A673 (cell line): ENCODE measurements around the gene MAN1C1. TPM values are rescaled to one million over a fixed set of nuclear protein-coding genes. Genes with fewer than 3 reads are reported as not detected.

Experiments
- BruUV-seq: library from RNA; stranded (reverse); fragments of 400-500 nt; replicated peaks from 2 replicates; lab custom pipeline; 2021; lab: Mats Ljungman, UMichigan
- CTCF ChIA-PET: fragments of 300-600 bp; sonication (Branson Sonifier 250); formaldehyde crosslinking; loops from one replicate; lab custom pipeline; 2022; ENCODE audit warnings: antibody characterized with exemption; lab: Charles Lee
- POLR2A ChIA-PET: fragments of 300-600 bp; sonication (Branson Sonifier 250); formaldehyde crosslinking; loops from one replicate; lab custom pipeline; 2022; ENCODE audit warnings: antibody characterized with exemption; ENCODE audit not compliant: low non-redundant PET; lab: Charles Lee
- DNase-seq: peaks from one replicate; pipeline ENCODE4 v3.0.0-alpha.2; 2015; ENCODE audit warnings: low spot score
- H3K27ac ChIP-seq: fragments of 200-600 bp; sonication (generic); 2 replicates; pipeline ENCODE4 v1.5.1; 2016; ENCODE audit warnings: mixed run types, low read depth, mild to moderate bottlenecking, mixed read lengths, antibody characterized with exemption, low read length; ENCODE audit not compliant: poor library complexity, severe bottlenecking
- H3K27me3 ChIP-seq: fragments of 200-600 bp; sonication (generic); replicated peaks from 2 replicates; pipeline ENCODE4 v1.6.1; 2017; ENCODE audit warnings: mixed run types, low read depth, mild to moderate bottlenecking, mixed read lengths, antibody characterized with exemption, low read length; ENCODE audit not compliant: insufficient read depth, poor library complexity
- H3K36me3 ChIP-seq: fragments of 200-600 bp; sonication (generic); 2 replicates; pipeline ENCODE4 v1.6.1; 2016; ENCODE audit warnings: mixed run types, mild to moderate bottlenecking, mixed read lengths, antibody characterized with exemption, low read length; ENCODE audit not compliant: insufficient read depth, poor library complexity, severe bottlenecking
- H3K4me1 ChIP-seq: fragments of 200-600 bp; sonication (generic); 2 replicates; pipeline ENCODE4 v1.6.1; 2017; ENCODE audit warnings: mixed run types, mild to moderate bottlenecking, mixed read lengths, antibody characterized with exemption, low read length; ENCODE audit not compliant: insufficient read depth, poor library complexity, severe bottlenecking
- H3K4me3 ChIP-seq: fragments of 200-600 bp; sonication (generic); 2 replicates; pipeline ENCODE4 v1.5.1; 2016; ENCODE audit warnings: low read depth, mixed run types, mild to moderate bottlenecking, mixed read lengths, low read length; ENCODE audit not compliant: poor library complexity, severe bottlenecking
- H3K9me3 ChIP-seq: fragments of 200-600 bp; sonication (generic); 2 replicates; pipeline ENCODE4 v1.6.1; 2016; ENCODE audit warnings: mixed run types, low read depth, mild to moderate bottlenecking, mixed read lengths, antibody characterized with exemption, low read length; ENCODE audit not compliant: poor library complexity, severe bottlenecking
- EZH2 ChIP-seq: fragments of 200-600 bp; sonication (generic); IDR thresholded peaks from 2 replicates; pipeline ENCODE4 v1.6.1; 2017; ENCODE audit warnings: borderline replicate concordance, low read depth, mild to moderate bottlenecking, mixed read lengths, antibody characterized with exemption, low read length; ENCODE audit not compliant: poor library complexity, severe bottlenecking
- intact Hi-C: fragments of 100-400 bp; cut with micrococcal nuclease; formaldehyde crosslinking; loops from one replicate; pipeline ENCODE4 v1.10.0; 2022; ENCODE audit not compliant: unreplicated experiment
- total RNA-seq: library from RNA; stranded (reverse); gene quantifications from 2 replicates; pipeline ENCODE4 v1.2.3, GENCODE V29; 2021
- TF ChIP-seq, protein P1 (sequence below): fragments of 300-800, 200-600 bp; sonication (generic); conservative IDR thresholded peaks from 2 replicates; pipeline ENCODE4 v1.5.1; 2017; ENCODE audit warnings: low read depth, mild to moderate bottlenecking, antibody characterized with exemption, low read length, moderate library complexity, mixed read lengths

Gene MAN1C1
- total RNA-seq, 1 experiment from 2014 or later, result 0.21 TPM

DNA sequence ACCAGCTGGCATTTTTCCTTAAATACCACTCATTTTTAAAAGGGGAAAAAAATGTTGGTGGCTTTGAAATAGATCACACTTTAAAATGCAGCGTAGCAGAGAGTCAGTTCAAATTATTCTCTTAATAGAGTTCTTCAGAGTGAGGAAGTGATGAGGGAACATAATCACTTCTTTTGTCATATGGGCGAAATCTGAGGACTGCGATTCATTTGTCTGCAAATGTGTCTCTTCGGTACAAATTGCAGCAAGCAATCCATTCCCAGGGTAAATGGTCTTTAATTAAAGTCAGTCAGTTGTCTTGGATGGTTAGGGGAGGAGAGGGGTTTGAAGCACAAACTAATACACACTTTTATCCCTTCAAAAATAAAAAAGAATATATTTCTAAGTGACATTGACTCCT lies 97.4 kb downstream of the MAN1C1 start:
- Histone ChIP-seq H3K27me3 (no peaks in the 10 kb centered on the region), H3K27ac (no peak overlapping the region), H3K36me3 (no peaks in the 10 kb centered on the region), H3K9me3 (no peaks in the 10 kb centered on the region), H3K4me1 (no peaks in the 10 kb centered on the region), H3K4me3 (no peak overlapping the region)
- TF ChIP-seq, protein P1, sequence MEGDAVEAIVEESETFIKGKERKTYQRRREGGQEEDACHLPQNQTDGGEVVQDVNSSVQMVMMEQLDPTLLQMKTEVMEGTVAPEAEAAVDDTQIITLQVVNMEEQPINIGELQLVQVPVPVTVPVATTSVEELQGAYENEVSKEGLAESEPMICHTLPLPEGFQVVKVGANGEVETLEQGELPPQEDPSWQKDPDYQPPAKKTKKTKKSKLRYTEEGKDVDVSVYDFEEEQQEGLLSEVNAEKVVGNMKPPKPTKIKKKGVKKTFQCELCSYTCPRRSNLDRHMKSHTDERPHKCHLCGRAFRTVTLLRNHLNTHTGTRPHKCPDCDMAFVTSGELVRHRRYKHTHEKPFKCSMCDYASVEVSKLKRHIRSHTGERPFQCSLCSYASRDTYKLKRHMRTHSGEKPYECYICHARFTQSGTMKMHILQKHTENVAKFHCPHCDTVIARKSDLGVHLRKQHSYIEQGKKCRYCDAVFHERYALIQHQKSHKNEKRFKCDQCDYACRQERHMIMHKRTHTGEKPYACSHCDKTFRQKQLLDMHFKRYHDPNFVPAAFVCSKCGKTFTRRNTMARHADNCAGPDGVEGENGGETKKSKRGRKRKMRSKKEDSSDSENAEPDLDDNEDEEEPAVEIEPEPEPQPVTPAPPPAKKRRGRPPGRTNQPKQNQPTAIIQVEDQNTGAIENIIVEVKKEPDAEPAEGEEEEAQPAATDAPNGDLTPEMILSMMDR, result no peak
- no peak for TF ChIP-seq EZH2
- intact Hi-C loops, result no loop called here
- DNase-seq, result no peak
- BruUV-seq, result no TSS peak
- CTCF ChIA-PET, result no interaction called here
- POLR2A ChIA-PET, result no interaction called here

GRCh38 chr1:25714372-25714931 lies 97.9 kb downstream of the MAN1C1 start:
- CTCF ChIA-PET, result no interaction called here
- TF ChIP-seq, protein P1, result no peak
- TF ChIP-seq EZH2, result no peak

GRCh38 chr1:25715888-25716287 lies 99.3 kb downstream of the MAN1C1 start:
- Histone ChIP-seq H3K27ac (no peak overlapping the region), H3K27me3 (no peaks in the 10 kb centered on the region), H3K9me3 (no peaks in the 10 kb centered on the region), H3K4me1 (no peaks in the 10 kb centered on the region), H3K36me3 (no peaks in the 10 kb centered on the region), H3K4me3 (no peak overlapping the region)
- TF ChIP-seq, protein P1, result no peak
- no peak for TF ChIP-seq EZH2
- BruUV-seq, result no TSS peak
- DNase-seq, result no peak
- intact Hi-C loops, result no loop called here
- ChIA-PET POLR2A (no interaction called here), CTCF (no interaction called here)

More at GRCh38 chr1:25714372-25714931, 97.9 kb downstream of the MAN1C1 start:
- intact Hi-C loops, result no loop called here
- Histone ChIP-seq H3K36me3 (no peaks in the 10 kb centered on the region), H3K9me3 (no peaks in the 10 kb centered on the region), H3K4me3 (no peak overlapping the region), H3K4me1 (no peaks in the 10 kb centered on the region), H3K27me3 (no peaks in the 10 kb centered on the region), H3K27ac (no peak overlapping the region)
- POLR2A ChIA-PET, result no interaction called here
- no TSS peak for BruUV-seq
- DNase-seq, result no peak
